Smooth muscle cell (in vitro differentiated cells): ENCODE results near the gene CACNA1C. TPM values are rescaled to one million over a fixed set of nuclear protein-coding genes. Genes with fewer than 3 reads are reported as not detected.

Source experiments
- DNase-seq: peaks from one replicate; lab custom pipeline; 2025; ENCODE audit not compliant: unreplicated experiment; lab: John Stamatoyannopoulos, UW
- H2AFZ ChIP-seq: fragments of 200-600 bp; sonication (generic); 2 replicates; pipeline ENCODE4 v1.6.0; 2016; ENCODE audit warnings: antibody characterized with exemption, low read depth, mild to moderate bottlenecking
- H3F3A ChIP-seq: fragments of 200-600 bp; sonication (generic); 2 replicates; pipeline ENCODE4 v1.6.0; 2017; ENCODE audit warnings: antibody characterized with exemption, low read depth
- H3K27ac ChIP-seq: fragments of 200-600 bp; sonication (generic); 2 replicates; pipeline ENCODE4 v1.5.1; 2016; ENCODE audit warnings: low read depth, mild to moderate bottlenecking
- H3K27me3 ChIP-seq: fragments of 200-600 bp; sonication (generic); 2 replicates; pipeline ENCODE4 v1.6.1; 2016; ENCODE audit warnings: low read depth, mild to moderate bottlenecking
- H3K36me3 ChIP-seq: fragments of 200-600 bp; sonication (generic); 2 replicates; pipeline ENCODE4 v1.5.1; 2016; ENCODE audit warnings: low read depth
- H3K4me1 ChIP-seq: fragments of 200-600 bp; sonication (generic); 2 replicates; pipeline ENCODE4 v1.5.1; 2016; ENCODE audit warnings: low read depth
- H3K4me2 ChIP-seq: fragments of 200-600 bp; sonication (generic); 2 replicates; pipeline ENCODE4 v1.6.0; 2016; ENCODE audit warnings: mild to moderate bottlenecking
- H3K4me3 ChIP-seq: fragments of 200-600 bp; sonication (generic); 2 replicates; pipeline ENCODE4 v1.5.1; 2016; ENCODE audit warnings: mild to moderate bottlenecking
- H3K79me2 ChIP-seq: fragments of 200-600 bp; sonication (generic); 2 replicates; pipeline ENCODE4 v1.6.0; 2016; ENCODE audit warnings: low read depth, mild to moderate bottlenecking
- H3K9ac ChIP-seq: fragments of 200-600 bp; sonication (generic); 2 replicates; pipeline ENCODE4 v1.6.0; 2016; ENCODE audit warnings: low read depth
- H3K9me3 ChIP-seq: fragments of 200-600 bp; sonication (generic); replicated peaks from 2 replicates; pipeline ENCODE4 v1.5.1; 2016; ENCODE audit warnings: low read depth
- H4K20me1 ChIP-seq: fragments of 200-600 bp; sonication (generic); 2 replicates; pipeline ENCODE4 v1.6.0; 2016; ENCODE audit warnings: low read depth
- CTCF ChIP-seq: fragments of 200-600 bp; sonication (generic); IDR thresholded peaks from 2 replicates; pipeline ENCODE4 v1.5.1; 2017; ENCODE audit warnings: borderline replicate concordance, mild to moderate bottlenecking, antibody characterized with exemption; ENCODE audit not compliant: insufficient read depth, poor library complexity, severe bottlenecking
- WGBS: methylation state at CpG from one replicate; pipeline ENCODE4 v1.1.7; 2016; ENCODE audit warnings: low lambda C conversion rate; 5-methylcytosine and 5-hydroxymethylcytosine counted together
- polyA plus RNA-seq: library from polyadenylated mRNA; unstranded; fragments of >200 nt; fragmentation: Nextera tagmentation; extraction: Ambion mirVana; gene quantifications from 2 replicates; pipeline ENCODE4 v1.2.1, GENCODE V29; 2016
- total RNA-seq: library from RNA; depleted of rRNA; stranded (reverse); fragments of >200 nt; gene quantifications from 2 replicates; pipeline ENCODE4 v1.2.3, GENCODE V29; 2014

Gene CACNA1C
- total and polyA plus RNA-seq, 2 experiments from 2014 or later: 1.6 to 4.5 TPM

DNA sequence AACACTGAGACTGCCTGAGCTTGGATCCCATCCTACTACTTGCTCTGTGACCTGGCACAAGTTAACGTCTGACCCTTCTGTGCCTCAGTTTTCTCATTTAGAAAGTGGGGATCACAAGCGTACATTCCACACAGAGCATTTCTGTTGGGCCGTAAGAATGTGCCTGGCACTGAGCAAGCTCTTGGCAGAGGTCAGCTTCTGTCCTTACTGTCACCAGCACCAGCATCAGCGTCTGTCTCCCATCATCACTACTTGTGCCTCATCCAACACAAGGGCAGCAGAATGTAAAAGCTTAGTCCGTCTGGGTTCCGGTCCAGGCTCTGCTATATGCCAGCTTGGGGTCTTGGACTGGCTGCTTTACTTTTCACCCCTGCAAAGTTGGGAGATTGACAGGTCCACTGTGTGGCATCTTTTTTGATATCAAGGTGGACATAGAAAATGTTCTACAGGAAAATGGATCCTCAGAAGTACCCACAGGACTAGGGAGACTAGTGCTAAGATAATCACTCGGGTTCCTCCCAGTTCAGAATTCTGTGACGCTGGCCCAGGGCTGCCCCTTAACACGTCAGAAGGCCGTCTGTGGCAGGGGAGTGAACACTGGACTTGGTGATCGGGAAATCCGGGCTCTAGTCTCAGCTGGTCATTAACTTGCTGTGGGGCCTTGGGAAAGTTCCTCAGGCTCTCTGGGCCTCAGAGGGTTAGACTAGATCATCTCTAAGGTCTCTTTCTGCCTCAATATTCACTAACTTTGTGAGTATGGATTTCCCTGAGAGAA, 65.9 kb downstream of the CACNA1C start:
- Histone ChIP-seq H3K4me3 (no peak overlapping the region), H3F3A (no peaks in the 10 kb centered on the region), H3K9me3 (no peaks in the 10 kb centered on the region), H3K36me3 (no peaks in the 10 kb centered on the region), H2AFZ (no peak overlapping the region), H3K4me1 (no peaks in the 10 kb centered on the region), H3K27me3 (no peaks in the 10 kb centered on the region), H3K4me2 (no peak overlapping the region), H3K79me2 (no peaks in the 10 kb centered on the region), H4K20me1 (no peaks in the 10 kb centered on the region), H3K9ac (no peak overlapping the region), H3K27ac (no peak overlapping the region)
- DNase-seq: no peak
- TF ChIP-seq CTCF: no peak
- 96% methylated on average over 12 of the region's 12 CpGs for WGBS

DNA sequence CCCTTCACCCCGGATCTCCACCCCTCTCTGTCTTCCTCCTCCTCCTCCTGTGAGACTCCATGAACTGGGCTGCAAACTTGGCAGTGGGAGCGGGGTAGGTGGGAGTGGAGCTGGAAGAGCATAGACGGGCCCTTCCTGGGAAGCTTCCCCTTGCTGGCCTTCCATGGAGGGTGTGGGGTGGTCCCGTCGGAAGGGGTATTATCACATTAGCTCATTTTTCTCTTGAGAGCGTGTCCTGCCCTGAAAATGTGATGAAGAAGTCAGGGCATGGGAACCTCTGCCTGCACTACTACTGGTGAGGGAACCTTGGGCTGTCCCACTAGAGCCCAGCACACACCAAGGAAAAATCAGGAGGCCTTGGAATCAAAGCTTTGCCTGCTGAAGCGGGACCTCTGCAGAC, 66.5 kb downstream of the CACNA1C start:
- no peak overlapping the region for H2AFZ ChIP-seq
- H3K36me3 ChIP-seq: no peaks in the 10 kb centered on the region
- no peak for TF ChIP-seq CTCF
- no peaks in the 10 kb centered on the region for H3K4me1 ChIP-seq
- H3K27me3 ChIP-seq: no peaks in the 10 kb centered on the region
- H4K20me1 ChIP-seq: no peaks in the 10 kb centered on the region
- H3K4me3 ChIP-seq: no peak overlapping the region
- no peaks in the 10 kb centered on the region for H3K9me3 ChIP-seq
- 99% methylated on average over 7 of the region's 7 CpGs for WGBS
- no peaks in the 10 kb centered on the region for H3F3A ChIP-seq
- DNase-seq: no peak
- no peak overlapping the region for H3K9ac ChIP-seq
- H3K79me2 ChIP-seq: no peaks in the 10 kb centered on the region
- no peak overlapping the region for H3K27ac ChIP-seq
- H3K4me2 ChIP-seq: no peak overlapping the region

- no peaks in the 10 kb centered on the region for H3K36me3 ChIP-seq
- no peak overlapping the region for H3K4me3 ChIP-seq
- TF ChIP-seq CTCF: no peak
- DNase-seq: no peak
- no peak overlapping the region for H3K4me2 ChIP-seq
- H3K27me3 ChIP-seq: no peaks in the 10 kb centered on the region
- H3F3A ChIP-seq: no peaks in the 10 kb centered on the region
- H3K9me3 ChIP-seq: no peaks in the 10 kb centered on the region
- H3K27ac ChIP-seq: no peak overlapping the region
- H3K79me2 ChIP-seq: no peaks in the 10 kb centered on the region
- H4K20me1 ChIP-seq: no peaks in the 10 kb centered on the region
- WGBS: 95% methylated on average over 20 of the region's 20 CpGs
- H3K9ac ChIP-seq: no peak overlapping the region
- H3K4me1 ChIP-seq: no peaks in the 10 kb centered on the region
- no peak overlapping the region for H2AFZ ChIP-seq
These were observed 68.4 kb downstream of the CACNA1C start for GRCh38 chr12:2120982-2121758.
